Naive thymus-derived CD4-positive, alpha-beta T cell (primary cell): ENCODE measurements around the gene ERMAP. TPM values are rescaled to one million over a fixed set of nuclear protein-coding genes. Genes with fewer than 3 reads are reported as not detected.
A peak's percentile ranks its signal among the peaks of the same experiment; 100 is the strongest.

Experiments used
- ATAC-seq: fragments of 150-1000 bp; cut with Tn5 transposase; 2 replicates; pipeline ENCODE4 v1.10.0; 2021; ENCODE audit warnings: mild to moderate bottlenecking, moderate library complexity
- CTCF ChIA-PET: fragments of 350-600 bp; sonication (Branson Sonifier 250); formaldehyde crosslinking; loops from one replicate; lab custom pipeline; 2021; ENCODE audit warnings: antibody characterized with exemption; lab: Charles Lee
- POLR2A ChIA-PET: fragments of 350-600 bp; sonication (Branson Sonifier 250); formaldehyde crosslinking; loops from one replicate; lab custom pipeline; 2021; ENCODE audit warnings: antibody characterized with exemption, inconsistent platforms; lab: Charles Lee
- DNase-seq, 9 donors: peaks; one replicate each; pipeline versions ENCODE4 v3.0.0 to v3.0.0-alpha.2; 2020 to 2022; ENCODE audit warnings: mixed read lengths in 1 of 9
- H3K27ac ChIP-seq: one replicate; pipeline ENCODE4 v1.7.0; 2013; ENCODE audit warnings: mild to moderate bottlenecking, low read depth, low read length, moderate library complexity
- H3K27me3 ChIP-seq, 2 donors: one replicate each; pipeline ENCODE4 v1.7.0; 2013; ENCODE audit warnings: low read length in 2 of 2, mild to moderate bottlenecking in 2 of 2, moderate library complexity in 2 of 2; ENCODE audit not compliant: control insufficient read depth in 2 of 2, insufficient read depth in 2 of 2
- H3K36me3 ChIP-seq, 3 experiments: 1 replicate in 2 of 3; 2 replicates in 1 of 3; pipeline ENCODE4 v1.7.0; 2013; ENCODE audit warnings: low read length in 3 of 3, mild to moderate bottlenecking in 3 of 3, moderate library complexity in 1 of 3; ENCODE audit not compliant: insufficient read depth in 3 of 3, control insufficient read depth in 2 of 3
- H3K4me1 ChIP-seq, 2 donors: one replicate each; pipeline ENCODE4 v1.7.0; 2013; ENCODE audit warnings: low read length in 2 of 2, mild to moderate bottlenecking in 2 of 2, moderate library complexity in 1 of 2; ENCODE audit not compliant: control insufficient read depth in 2 of 2, insufficient read depth in 2 of 2
- H3K4me3 ChIP-seq: 2 replicates; pipeline ENCODE4 v1.7.0; 2013; ENCODE audit warnings: mild to moderate bottlenecking, low read length
- H3K9me3 ChIP-seq, 3 experiments: 1 replicate in 2 of 3; 2 replicates in 1 of 3; pipeline ENCODE4 v1.7.0; 2013; ENCODE audit warnings: low read length in 3 of 3; ENCODE audit not compliant: control insufficient read depth in 2 of 3
- H3K27ac Mint-ChIP-seq, 9 donors: one replicate each; pipeline ENCODE4 v1.8.0; 2020 to 2022; ENCODE audit warnings: mixed read lengths in 9 of 9, mild to moderate bottlenecking in 8 of 9, moderate library complexity in 5 of 9, inconsistent platforms in 2 of 9
- H3K27me3 Mint-ChIP-seq, 5 donors: one replicate each; pipeline ENCODE4 v1.8.0; 2021 to 2022; ENCODE audit warnings: mixed read lengths in 5 of 5, mild to moderate bottlenecking in 1 of 5
- H3K36me3 Mint-ChIP-seq, 5 donors: one replicate each; pipeline ENCODE4 v1.8.0; 2020 to 2022; ENCODE audit warnings: mixed read lengths in 5 of 5, mild to moderate bottlenecking in 3 of 5, inconsistent platforms in 1 of 5
- H3K4me1 Mint-ChIP-seq, 7 donors: one replicate each; pipeline ENCODE4 v1.8.0; 2020 to 2022; ENCODE audit warnings: mixed read lengths in 7 of 7, mild to moderate bottlenecking in 3 of 7, inconsistent platforms in 1 of 7
- H3K4me3 Mint-ChIP-seq, 10 donors: one replicate each; pipeline ENCODE4 v1.8.0; 2020 to 2022; ENCODE audit warnings: mild to moderate bottlenecking in 10 of 10, mixed read lengths in 10 of 10, moderate library complexity in 6 of 10, inconsistent platforms in 2 of 10
- H3K9me3 Mint-ChIP-seq, 11 donors: one replicate each; pipeline ENCODE4 v1.8.0; 2020 to 2022; ENCODE audit warnings: mixed read lengths in 11 of 11, mild to moderate bottlenecking in 4 of 11, inconsistent platforms in 1 of 11, moderate library complexity in 1 of 11
- intact Hi-C, 2 donors: fragments of 100-400 bp; cut with micrococcal nuclease; formaldehyde crosslinking; loops; one replicate each; pipeline ENCODE4 v1.15.1; 2023
- polyA plus RNA-seq, 2 donors: library from polyadenylated mRNA; unstranded; fragments of 300-500 nt; fragmentation: Illumina TruSeq; gene quantifications; one replicate each; pipeline ENCODE4 v1.2.3, GENCODE V29; 2021
- total RNA-seq, 6 experiments: library from RNA in 5 of 6; stranded (reverse) in 5 of 6; gene quantifications; 1 replicate in 5 of 6; 2 replicates in 1 of 6; pipeline ENCODE4 v1.2.3 and lab custom pipeline; 2021 to 2026

The ERMAP gene
- total and polyA plus RNA-seq, 7 experiments from 2014 or later = 1.9 to 10.3 (median 6.2) TPM

DNA sequence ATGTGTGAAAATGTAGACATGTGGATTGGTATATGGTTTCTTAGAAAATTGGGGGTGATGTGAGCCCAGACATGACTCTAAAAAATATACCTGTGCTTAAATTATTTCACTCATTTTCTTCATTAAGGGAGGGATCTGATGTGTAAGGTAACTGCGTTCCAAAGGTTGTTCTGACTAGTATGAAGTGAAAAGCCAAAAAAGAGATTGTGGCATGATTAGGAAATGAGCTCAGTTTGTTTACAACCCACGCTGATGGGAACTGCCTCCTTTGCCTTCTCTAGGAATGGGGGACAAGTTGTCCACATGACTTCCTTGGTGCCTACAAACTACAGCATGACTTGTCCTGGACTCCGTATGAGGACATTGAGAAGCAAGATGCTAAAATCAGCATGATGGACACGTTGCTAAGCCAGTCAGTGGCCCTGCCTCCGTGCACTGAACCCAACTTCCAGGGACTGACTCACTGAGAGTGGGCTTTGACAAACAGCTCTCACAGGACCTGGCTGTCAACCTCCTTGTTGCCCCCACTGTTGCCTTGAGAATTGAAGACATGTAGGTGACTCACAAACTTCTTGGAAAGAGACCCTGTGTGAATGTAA is 41.9 kb upstream of the ERMAP start:
- intact Hi-C loops = no loop called here
- peaks cover 4 to 6% of the 10 kb centered on the region in 2 donors for H3K4me1 ChIP-seq
- DNase-seq = no peak
- no peaks in the 10 kb centered on the region for H3K9me3 ChIP-seq
- Mint-ChIP-seq H3K27ac (peak overlapping the region in 1 of 9 donors; percentile 24), H3K36me3 (peaks cover 12 to 44% (median 19%) of the 10 kb centered on the region in 5 donors), H3K4me3 (no peak overlapping the region), H3K4me1 (peaks cover 22 to 39% (median 30%) of the 10 kb centered on the region in 7 donors), H3K27me3 (no peaks in the 10 kb centered on the region), H3K9me3 (no peaks in the 10 kb centered on the region)
- H3K27ac ChIP-seq = no peak overlapping the region
- H3K27me3 ChIP-seq = no peaks in the 10 kb centered on the region
- ATAC-seq = no peak
- ChIA-PET CTCF (interaction anchor here (1.5 kb wide), 1 partner anchor 9 kb away, joined by 4 read pairs; the partner anchor contains the start of gene P3H1), POLR2A (no interaction called here)
- peaks cover 9 to 59% (median 11%) of the 10 kb centered on the region in 3 experiments for H3K36me3 ChIP-seq
- H3K4me3 ChIP-seq = no peak overlapping the region

DNA sequence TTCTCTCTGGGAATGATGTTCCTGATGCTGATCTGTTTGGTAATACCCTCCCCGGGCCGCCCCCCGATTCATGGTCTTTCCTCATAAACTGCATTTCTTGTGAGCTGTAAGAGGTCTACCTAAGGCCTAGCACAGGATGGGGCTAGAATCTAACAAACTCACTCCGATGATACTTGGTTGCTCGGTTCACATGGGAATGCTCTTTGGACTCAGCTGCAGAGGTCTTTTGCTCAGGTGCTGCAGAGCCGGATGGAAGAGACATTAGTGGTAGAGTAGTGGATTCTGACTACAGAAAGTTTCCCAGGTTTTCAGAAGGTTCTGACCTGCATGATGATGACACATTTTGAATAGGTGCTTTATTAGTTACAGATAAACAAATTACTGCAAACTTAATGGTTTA is 40.4 kb upstream of the ERMAP start:
- Histone ChIP-seq H3K27me3 (no peaks in the 10 kb centered on the region), H3K36me3 (peaks cover 9 to 68% (median 11%) of the 10 kb centered on the region in 3 experiments), H3K4me3 (no peak overlapping the region), H3K9me3 (no peaks in the 10 kb centered on the region), H3K4me1 (peaks cover 0 to 4% of the 10 kb centered on the region in 2 donors), H3K27ac (no peak overlapping the region)
- DNase-seq (no peak), ATAC-seq (no peak)
- Mint-ChIP-seq H3K27ac (no peak overlapping the region), H3K36me3 (peaks cover 19 to 47% (median 31%) of the 10 kb centered on the region in 5 donors), H3K4me1 (peaks cover 12 to 31% (median 21%) of the 10 kb centered on the region in 7 donors), H3K9me3 (no peaks in the 10 kb centered on the region), H3K27me3 (no peaks in the 10 kb centered on the region), H3K4me3 (no peak overlapping the region)
- intact Hi-C loops = no loop called here
- POLR2A ChIA-PET = interaction anchor here (0.9 to 3.7 kb wide), 3 partner anchors 9 to 297 kb away, joined by 3 to 12 read pairs (median 9); partner anchors contain the start of genes C1orf50 and P3H1
- CTCF ChIA-PET = interaction anchor here (1.1 kb wide), 1 partner anchor 297 kb away, joined by 4 read pairs; no protein-coding TSS in a partner anchor

DNA sequence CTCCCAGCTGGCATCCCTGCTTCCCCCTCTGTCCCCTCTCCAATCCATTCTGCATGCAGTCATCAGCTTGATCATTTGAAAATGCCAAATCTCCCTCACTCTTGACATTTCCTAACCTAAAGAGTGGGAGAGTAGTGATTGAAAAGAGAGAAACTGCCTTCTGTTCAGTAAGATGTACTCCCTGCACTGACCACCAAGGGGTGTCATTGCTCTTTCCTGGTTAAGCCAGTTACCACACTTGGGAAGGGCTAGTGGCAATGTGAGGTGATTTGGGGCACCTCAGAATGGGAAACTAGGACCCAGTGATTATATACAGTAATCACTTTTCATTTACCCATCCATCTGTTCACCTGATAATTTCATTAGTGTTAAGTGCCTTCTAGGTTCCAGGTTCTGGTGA is 39.1 kb upstream of the ERMAP start:
- peak; percentile 63 for ATAC-seq
- Mint-ChIP-seq H3K36me3 (peaks cover 22 to 50% (median 35%) of the 10 kb centered on the region in 5 donors), H3K27ac (no peak overlapping the region), H3K4me1 (peaks cover 7 to 26% (median 15%) of the 10 kb centered on the region in 7 donors), H3K27me3 (no peaks in the 10 kb centered on the region), H3K4me3 (no peak overlapping the region), H3K9me3 (no peaks in the 10 kb centered on the region)
- no peaks in the 10 kb centered on the region for H3K27me3 ChIP-seq
- DNase-seq = peak in 4 of 9 donors; percentile 16 to 36 (median 22)
- H3K4me1 ChIP-seq = no peaks in the 10 kb centered on the region
- intact Hi-C loops = loop anchor here (1.0 kb wide), 2 partner anchors 135 to 295 kb away; no protein-coding TSS in a partner anchor
- no peak overlapping the region for H3K27ac ChIP-seq
- peaks cover 9 to 72% (median 11%) of the 10 kb centered on the region in 3 experiments for H3K36me3 ChIP-seq
- POLR2A ChIA-PET = interaction anchor here (0.6 to 3.7 kb wide), 3 partner anchors 11 to 296 kb away, joined by 3 to 12 read pairs (median 9); partner anchors contain the start of genes C1orf50 and P3H1
- CTCF ChIA-PET = interaction anchor here (0.8 to 1.8 kb wide), 6 partner anchors 11 to 296 kb away, joined by 3 to 19 read pairs (median 5); partner anchors contain the start of genes C1orf50 and P3H1
- H3K9me3 ChIP-seq = no peaks in the 10 kb centered on the region
- H3K4me3 ChIP-seq = no peak overlapping the region

DNA sequence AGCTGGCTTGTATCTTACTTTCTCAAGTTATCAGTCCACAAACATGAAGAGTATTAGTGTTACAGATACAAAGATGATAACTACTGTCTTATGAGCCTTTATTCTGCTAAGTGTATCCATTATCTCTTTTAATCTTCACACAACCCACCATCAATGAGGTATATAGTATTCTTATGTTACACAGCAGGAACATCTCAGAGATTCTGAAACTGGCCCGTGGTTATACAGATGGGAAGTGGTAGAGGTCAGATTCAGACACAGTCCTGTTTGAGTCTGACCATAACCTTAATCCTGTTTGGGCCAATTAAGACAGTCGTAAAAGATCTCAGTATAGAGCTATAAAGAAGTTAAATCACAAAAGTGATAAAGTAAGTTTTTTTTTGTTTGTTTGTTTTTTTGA is 37.2 kb upstream of the ERMAP start:
- intact Hi-C loops = no loop called here
- H3K27me3 Mint-ChIP-seq = no peaks in the 10 kb centered on the region
- ATAC-seq (no peak), DNase-seq (no peak)
- ChIA-PET POLR2A (interaction anchor here (0.6 to 3.7 kb wide), 3 partner anchors 13 to 294 kb away, joined by 3 to 12 read pairs (median 3); partner anchors contain the start of genes C1orf50 and P3H1), CTCF (interaction anchor here (0.7 to 1.8 kb wide), 2 partner anchors 17 to 293 kb away, joined by 3 to 6 read pairs; no protein-coding TSS in a partner anchor)
- H3K9me3 Mint-ChIP-seq = no peaks in the 10 kb centered on the region
- peaks cover 18 to 48% (median 33%) of the 10 kb centered on the region in 5 donors for H3K36me3 Mint-ChIP-seq
- H3K4me1 Mint-ChIP-seq = peaks cover 3 to 30% (median 19%) of the 10 kb centered on the region in 7 donors
- peaks cover under 1 to 2% of the 10 kb centered on the region in 2 donors for H3K4me1 ChIP-seq
- H3K27me3 ChIP-seq = no peaks in the 10 kb centered on the region
- no peak overlapping the region for H3K4me3 ChIP-seq
- no peak overlapping the region for H3K27ac ChIP-seq
- peak overlapping the region in 3 of 9 donors; percentile 16 to 36 (median 19) for H3K27ac Mint-ChIP-seq
- no peak overlapping the region for H3K4me3 Mint-ChIP-seq
- no peaks in the 10 kb centered on the region for H3K9me3 ChIP-seq
- H3K36me3 ChIP-seq = peaks cover 2 to 60% (median 6%) of the 10 kb centered on the region in 3 experiments

DNA sequence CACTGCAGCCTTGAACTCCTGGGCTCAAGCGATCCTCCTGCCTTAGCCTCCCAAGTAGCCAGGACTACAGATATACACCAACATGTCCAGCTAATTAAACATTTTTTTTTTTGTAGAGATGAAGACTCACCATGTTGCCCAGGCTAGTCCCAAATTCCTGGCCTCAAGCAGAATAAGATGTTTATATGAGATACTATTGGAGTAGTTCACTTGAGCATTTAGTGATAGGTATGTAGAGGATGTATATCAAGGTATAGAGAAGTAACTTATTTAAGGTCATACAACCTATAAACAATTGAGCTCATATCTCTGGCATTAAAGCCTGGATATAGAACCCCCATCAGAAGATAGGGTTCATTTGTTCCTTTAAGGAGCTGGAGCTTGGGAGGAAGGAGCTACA is 36.7 kb upstream of the ERMAP start:
- Mint-ChIP-seq H3K36me3 (peaks cover 18 to 44% (median 29%) of the 10 kb centered on the region in 5 donors), H3K27me3 (no peaks in the 10 kb centered on the region), H3K4me1 (peaks cover 5 to 32% (median 18%) of the 10 kb centered on the region in 7 donors), H3K9me3 (no peaks in the 10 kb centered on the region), H3K27ac (no peak overlapping the region), H3K4me3 (no peak overlapping the region)
- intact Hi-C loops = no loop called here
- POLR2A ChIA-PET = interaction anchor here (0.6 to 3.7 kb wide), 3 partner anchors 13 to 293 kb away, joined by 3 to 12 read pairs (median 3); partner anchors contain the start of genes C1orf50 and P3H1
- Histone ChIP-seq H3K4me3 (no peak overlapping the region), H3K27me3 (no peaks in the 10 kb centered on the region), H3K27ac (no peak overlapping the region), H3K9me3 (no peaks in the 10 kb centered on the region), H3K4me1 (peaks cover 5% of the 10 kb centered on the region in 2 donors), H3K36me3 (peaks cover 0 to 56% (median 1%) of the 10 kb centered on the region in 3 experiments)
- no peak for ATAC-seq
- no peak for DNase-seq
- CTCF ChIA-PET = interaction anchor here (0.7 to 1.8 kb wide), 3 partner anchors 8 to 293 kb away, joined by 3 to 6 read pairs (median 3); no protein-coding TSS in a partner anchor

DNA sequence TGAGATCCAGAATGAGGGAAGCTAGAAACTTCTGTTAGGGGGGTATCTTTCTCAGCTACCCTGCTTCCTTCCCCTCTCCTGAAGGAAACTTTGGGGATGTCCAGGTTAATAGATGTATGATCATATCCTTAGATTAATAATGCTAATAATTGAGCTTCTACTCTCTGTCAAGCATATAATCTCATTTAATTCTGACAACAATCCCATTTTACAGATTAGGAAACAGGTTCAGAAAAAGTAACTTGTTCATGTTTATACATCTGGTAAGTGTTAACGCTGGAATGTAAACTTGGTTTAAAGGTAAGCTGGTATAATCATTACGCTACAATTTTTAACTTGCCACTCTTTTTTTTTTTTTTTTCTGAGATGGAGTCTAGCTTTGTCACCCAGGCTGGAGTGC is 33.8 kb upstream of the ERMAP start:
- ATAC-seq = no peak
- no peaks in the 10 kb centered on the region for H3K9me3 Mint-ChIP-seq
- H3K27me3 Mint-ChIP-seq = no peaks in the 10 kb centered on the region
- Histone ChIP-seq H3K4me1 (peaks cover 5 to 12% of the 10 kb centered on the region in 2 donors), H3K27me3 (no peaks in the 10 kb centered on the region), H3K27ac (no peak overlapping the region), H3K36me3 (peaks cover 0 to 29% (median 0%) of the 10 kb centered on the region in 3 experiments), H3K4me3 (no peak overlapping the region), H3K9me3 (no peaks in the 10 kb centered on the region)
- intact Hi-C loops = no loop called here
- H3K4me3 Mint-ChIP-seq = no peak overlapping the region
- H3K27ac Mint-ChIP-seq = no peak overlapping the region
- CTCF ChIA-PET = no interaction called here
- peaks cover 12 to 38% (median 28%) of the 10 kb centered on the region in 7 donors for H3K4me1 Mint-ChIP-seq
- POLR2A ChIA-PET = interaction anchor here (0.6 to 2.5 kb wide), 4 partner anchors 16 to 445 kb away, joined by 3 to 10 read pairs (median 5); partner anchors contain the start of genes C1orf50, P3H1 and ZNF691
- peaks cover 16 to 34% (median 20%) of the 10 kb centered on the region in 5 donors for H3K36me3 Mint-ChIP-seq
- DNase-seq = no peak
